ENCODE measurements around the gene MED13.
"Not testable (repeated sequence)": the region's sequence is repeated elsewhere in the genome, so short reads cannot be mapped to it uniquely, and the experiment has no call there.

The MED13 gene

GRCh38 chr17:61903251-61903650, 161.8 kb downstream of the MED13 start:
- TF ChIP-seq CTCF (IDR thresholded peaks at IDR 0.05; ENCODE audit: control insufficient read depth, extremely low read depth, insufficient read depth), result no peak
- no peak overlapping the region for H3K4me3 ChIP-seq (ENCODE audit: low read depth, low read length)
- no peak for DNase-seq (ENCODE audit: low read depth)

- H3K4me3 ChIP-seq (ENCODE audit: low read depth, low read length), result no peak overlapping the region
- no peak for DNase-seq (ENCODE audit: low read depth)
- TF ChIP-seq CTCF (IDR thresholded peaks at IDR 0.05; ENCODE audit: control insufficient read depth, extremely low read depth, insufficient read depth), result no peak
These were observed 167.4 kb downstream of the MED13 start for GRCh38 chr17:61897548-61898180.

GRCh38 chr17:61895391-61895790, 169.7 kb downstream of the MED13 start:
- TF ChIP-seq CTCF (IDR thresholded peaks at IDR 0.05; ENCODE audit: control insufficient read depth, extremely low read depth, insufficient read depth), result no peak
- no peak overlapping the region for H3K4me3 ChIP-seq (ENCODE audit: low read depth, low read length)
- no peak for DNase-seq (ENCODE audit: low read depth)

GRCh38 chr17:61894310-61894709, 170.8 kb downstream of the MED13 start:
- DNase-seq (ENCODE audit: low read depth); H3K4me3 ChIP-seq (ENCODE audit: low read depth, low read length): not testable (repeated sequence)
